GM12874 (cell line): Measurements from ENCODE around the gene WNT1.

Source experiments
- TF ChIP-seq, protein P1 (sequence below): IDR thresholded peaks from 2 replicates; pipeline ENCODE4 v1.5.1; 2011; ENCODE audit warnings: low read depth, mild to moderate bottlenecking, control low read depth, low read length, moderate library complexity; ENCODE audit not compliant: insufficient read depth

WNT1 gene

GRCh38 chr12:49017891-49018260 is 39.8 kb downstream of the WNT1 start:
- TF ChIP-seq, protein P1, sequence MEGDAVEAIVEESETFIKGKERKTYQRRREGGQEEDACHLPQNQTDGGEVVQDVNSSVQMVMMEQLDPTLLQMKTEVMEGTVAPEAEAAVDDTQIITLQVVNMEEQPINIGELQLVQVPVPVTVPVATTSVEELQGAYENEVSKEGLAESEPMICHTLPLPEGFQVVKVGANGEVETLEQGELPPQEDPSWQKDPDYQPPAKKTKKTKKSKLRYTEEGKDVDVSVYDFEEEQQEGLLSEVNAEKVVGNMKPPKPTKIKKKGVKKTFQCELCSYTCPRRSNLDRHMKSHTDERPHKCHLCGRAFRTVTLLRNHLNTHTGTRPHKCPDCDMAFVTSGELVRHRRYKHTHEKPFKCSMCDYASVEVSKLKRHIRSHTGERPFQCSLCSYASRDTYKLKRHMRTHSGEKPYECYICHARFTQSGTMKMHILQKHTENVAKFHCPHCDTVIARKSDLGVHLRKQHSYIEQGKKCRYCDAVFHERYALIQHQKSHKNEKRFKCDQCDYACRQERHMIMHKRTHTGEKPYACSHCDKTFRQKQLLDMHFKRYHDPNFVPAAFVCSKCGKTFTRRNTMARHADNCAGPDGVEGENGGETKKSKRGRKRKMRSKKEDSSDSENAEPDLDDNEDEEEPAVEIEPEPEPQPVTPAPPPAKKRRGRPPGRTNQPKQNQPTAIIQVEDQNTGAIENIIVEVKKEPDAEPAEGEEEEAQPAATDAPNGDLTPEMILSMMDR: no peak

DNA sequence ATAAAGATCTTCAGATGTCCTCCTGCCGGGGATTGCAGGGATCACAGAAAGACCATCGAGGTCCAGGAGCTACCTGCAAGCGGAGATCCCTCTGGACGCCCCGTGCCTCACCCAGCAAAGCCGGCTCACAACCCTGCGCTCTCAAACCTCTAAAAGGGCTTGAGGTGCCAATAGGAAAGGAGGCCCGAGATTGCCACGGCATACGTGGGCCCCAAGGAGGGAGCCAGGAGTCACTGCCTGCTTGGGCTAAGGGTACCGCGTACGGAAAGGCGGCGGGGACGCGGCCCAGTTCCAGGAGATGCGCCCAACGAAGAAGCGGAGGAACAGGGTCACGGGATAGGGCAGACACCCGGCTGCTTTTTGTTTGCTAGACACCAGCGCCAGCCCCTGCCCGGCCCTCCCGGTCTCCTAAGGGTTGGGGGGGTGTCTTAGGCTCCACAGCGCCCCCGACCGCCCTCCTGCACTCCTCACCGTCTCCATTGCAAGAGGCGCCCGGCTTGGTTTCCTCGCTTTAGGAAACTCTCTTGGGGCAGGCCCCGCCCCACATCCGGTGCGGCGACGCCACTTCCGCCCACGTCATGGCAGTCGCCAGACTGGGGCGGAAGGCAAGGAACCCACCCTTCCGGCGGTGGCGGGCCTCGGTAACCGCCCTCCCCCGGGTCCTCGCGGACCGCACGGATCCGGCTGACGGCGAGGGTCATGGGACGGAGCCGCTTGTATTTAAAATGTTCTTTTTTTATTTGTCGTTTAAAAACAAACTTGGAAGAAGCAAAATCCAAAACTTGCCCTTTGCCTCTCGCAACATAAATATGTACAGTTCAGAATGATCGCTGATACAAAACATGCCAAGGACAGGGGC is 40.4 kb downstream of the WNT1 start, which contains the start of gene PRKAG1:
Gene PRKAG1, minus strand, starts transcription at position 516 of the 859 bp plus-strand sequence. Its CDS starts 36 bp downstream, at position 480.
- TF ChIP-seq, protein P1: peak; percentile 69

- TF ChIP-seq, protein P1: no peak
These were observed 41.0 kb downstream of the WNT1 start for GRCh38 chr12:49019120-49019430.

GRCh38 chr12:49019443-49020324 is 41.6 kb downstream of the WNT1 start:
- TF ChIP-seq, protein P1: peak; percentile 55

- TF ChIP-seq, protein P1: no peak
These were observed 42.3 kb downstream of the WNT1 start for GRCh38 chr12:49020441-49020840.

DNA sequence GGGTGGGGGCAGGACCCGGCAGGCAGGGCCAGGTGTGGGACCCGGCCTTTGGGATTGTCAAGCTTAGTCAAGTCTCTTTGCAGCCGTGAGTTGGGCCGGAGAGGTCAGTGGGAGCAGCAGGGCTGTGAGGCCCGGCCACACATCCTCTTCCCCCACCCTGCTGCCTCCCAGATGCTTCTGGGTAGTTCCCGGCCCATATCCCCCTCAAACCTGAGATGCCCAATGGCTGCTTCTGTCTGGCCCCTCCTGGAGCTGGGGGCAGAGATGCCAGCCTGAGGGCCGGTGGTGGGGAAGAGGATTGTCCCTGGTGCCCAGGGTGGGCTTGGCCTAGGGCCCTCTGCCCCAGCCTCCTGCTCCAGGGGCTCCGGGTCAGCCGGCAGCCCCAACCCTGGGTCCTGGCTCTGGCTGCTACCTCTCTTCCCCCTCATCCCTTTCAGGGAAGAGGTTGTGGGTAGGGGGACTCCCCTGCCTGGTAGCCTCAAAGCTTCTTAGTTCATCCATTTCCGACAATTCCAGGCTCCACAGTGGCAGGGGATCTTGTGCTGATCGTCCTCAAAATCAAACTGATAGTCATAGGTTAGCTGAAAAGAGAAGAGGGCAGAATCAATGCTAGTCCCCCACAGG is 43.3 kb downstream of the WNT1 start:
- TF ChIP-seq, protein P1: no peak
